Iris pigment epithelial cell (primary cell): Measurements from ENCODE around the gene LRCOL1.
A peak's percentile ranks its signal among the peaks of the same experiment; 100 is the strongest.

Experiments
- DNase-seq: peaks from one replicate; pipeline ENCODE4 v3.0.0-alpha.2; 2011; ENCODE audit warnings: low read depth

The LRCOL1 gene

GRCh38 chr12:132610051-132610759 lies at the start of gene LRCOL1:
Gene LRCOL1, minus strand, starts transcription at chr12:132610582. Its CDS starts 4,331 bp downstream, at chr12:132606251.
- DNase-seq = peak; percentile 87

- no peak for DNase-seq
These were observed 49.7 kb upstream of the LRCOL1 start for GRCh38 chr12:132660052-132660451.

- DNase-seq = no peak
These were observed 48.8 kb upstream of the LRCOL1 start for GRCh38 chr12:132659146-132659545.

- no peak for DNase-seq
These were observed 47.9 kb upstream of the LRCOL1 start for GRCh38 chr12:132658149-132658894.

- peak; percentile 11 for DNase-seq
These were observed 46.8 kb upstream of the LRCOL1 start for GRCh38 chr12:132657004-132657727.

GRCh38 chr12:132653567-132654290 lies 43.3 kb upstream of the LRCOL1 start:
- no peak for DNase-seq

- DNase-seq = no peak
These were observed 41.2 kb upstream of the LRCOL1 start for GRCh38 chr12:132651444-132652100.

GRCh38 chr12:132649226-132649945 lies 39.0 kb upstream of the LRCOL1 start:
- DNase-seq = no peak

- no peak for DNase-seq
These were observed 38.3 kb upstream of the LRCOL1 start for GRCh38 chr12:132648616-132649225.

GRCh38 chr12:132647858-132648257 lies 37.5 kb upstream of the LRCOL1 start:
- DNase-seq = no peak

GRCh38 chr12:132646850-132647249 lies 36.5 kb upstream of the LRCOL1 start:
- no peak for DNase-seq

- no peak for DNase-seq
These were observed 32.8 kb upstream of the LRCOL1 start for GRCh38 chr12:132642846-132643835.

GRCh38 chr12:132641811-132642650 lies 31.6 kb upstream of the LRCOL1 start:
- DNase-seq = no peak

GRCh38 chr12:132640936-132641335 lies 30.6 kb upstream of the LRCOL1 start:
- DNase-seq = no peak

- no peak for DNase-seq
These were observed 29.7 kb upstream of the LRCOL1 start for GRCh38 chr12:132639956-132640520.

GRCh38 chr12:132638541-132639408 lies 28.4 kb upstream of the LRCOL1 start:
- DNase-seq = peak; percentile 86

- no peak for DNase-seq
These were observed 27.4 kb upstream of the LRCOL1 start for GRCh38 chr12:132637811-132638210.
